OCI-LY1 (cell line): ENCODE results near the gene IRF2BP2.
"Not testable (repeated sequence)": the region's sequence is repeated elsewhere in the genome, so short reads cannot be mapped to it uniquely, and the experiment has no call there.

Experiments used
- H2AFZ ChIP-seq: fragments of 200-600 bp; sonication (generic), shearing (Covaris generic); 2 replicates; pipeline ENCODE4 v1.6.0; 2014; ENCODE audit warnings: antibody characterized with exemption, mild to moderate bottlenecking, low read length
- H3F3A ChIP-seq: fragments of 200-600 bp; sonication (generic), shearing (Covaris generic); 2 replicates; pipeline ENCODE4 v1.6.0; 2014; ENCODE audit warnings: mild to moderate bottlenecking, antibody characterized with exemption, low read length, moderate library complexity; ENCODE audit not compliant: insufficient read depth
- H3K27ac ChIP-seq: fragments of 200-600 bp; sonication (generic); 2 replicates; pipeline ENCODE4 v1.5.1; 2014; ENCODE audit warnings: low read length, mixed run types, mild to moderate bottlenecking, low read depth; ENCODE audit not compliant: poor library complexity, severe bottlenecking
- H3K27me3 ChIP-seq: fragments of 200-600 bp; sonication (generic); 2 replicates; pipeline ENCODE4 v1.6.0; 2014; ENCODE audit warnings: antibody characterized with exemption, mild to moderate bottlenecking, low read length, moderate library complexity; ENCODE audit not compliant: insufficient read depth
- H3K36me3 ChIP-seq: fragments of 200-600 bp; sonication (generic); 2 replicates; pipeline ENCODE4 v1.6.1; 2014; ENCODE audit warnings: mild to moderate bottlenecking, antibody characterized with exemption, low read length, moderate library complexity, mixed read lengths; ENCODE audit not compliant: insufficient read depth
- H3K4me1 ChIP-seq: fragments of 200-600 bp; sonication (generic); 2 replicates; pipeline ENCODE4 v1.5.1; 2014; ENCODE audit warnings: mild to moderate bottlenecking, low read length, moderate library complexity; ENCODE audit not compliant: insufficient read depth, severe bottlenecking
- H3K4me2 ChIP-seq: fragments of 200-600 bp; sonication (generic), shearing (Covaris generic); 2 replicates; pipeline ENCODE4 v1.6.1; 2014; ENCODE audit warnings: low read length
- H3K4me3 ChIP-seq: fragments of 200-600 bp; sonication (generic); 2 replicates; pipeline ENCODE4 v1.5.1; 2014; ENCODE audit warnings: low read length, low read depth, mild to moderate bottlenecking, mixed read lengths; ENCODE audit not compliant: poor library complexity, severe bottlenecking
- H3K79me2 ChIP-seq: fragments of 200-600 bp; shearing (Covaris generic); 2 replicates; pipeline ENCODE4 v1.6.1; 2016; ENCODE audit warnings: mixed run types, low read length, mixed read lengths; ENCODE audit not compliant: insufficient read depth
- H3K9ac ChIP-seq: fragments of 200-600 bp; sonication (generic), shearing (Covaris generic); 2 replicates; pipeline ENCODE4 v1.6.1; 2014; ENCODE audit warnings: mild to moderate bottlenecking, low read length, mixed read lengths
- H3K9me2 ChIP-seq: fragments of 200-600 bp; sonication (generic), shearing (Covaris generic); 2 replicates; pipeline ENCODE4 v1.6.1; 2014; ENCODE audit warnings: low read depth, mild to moderate bottlenecking, low read length, mixed read lengths
- H3K9me3 ChIP-seq: fragments of 200-600 bp; shearing (Covaris generic); 2 replicates; pipeline ENCODE4 v1.6.1; 2014; ENCODE audit warnings: low read length, mixed read lengths
- H4K20me1 ChIP-seq: fragments of 200-600 bp; sonication (generic), shearing (Covaris generic); 2 replicates; pipeline ENCODE4 v1.6.0; 2016; ENCODE audit warnings: mild to moderate bottlenecking, low read length; ENCODE audit not compliant: insufficient read depth
- EZH2 ChIP-seq: fragments of 200-600 bp; sonication (generic), shearing (Covaris generic); IDR thresholded peaks from 2 replicates; pipeline ENCODE4 v1.8.0; 2017; ENCODE audit warnings: borderline replicate concordance, mixed run types, mild to moderate bottlenecking, antibody characterized with exemption, low read length, moderate library complexity, mixed read lengths
- TF ChIP-seq, protein P1 (sequence below): fragments of 200-600 bp; sonication (generic), shearing (Covaris generic); IDR thresholded peaks from 2 replicates; pipeline ENCODE4 v1.5.1; 2017; ENCODE audit warnings: mild to moderate bottlenecking, antibody characterized with exemption, low read length, moderate library complexity, mixed read lengths

IRF2BP2 gene

GRCh38 chr1:234642428-234642827 is 32.5 kb upstream of the IRF2BP2 start:
- Histone ChIP-seq H3K9me3 (0 out of 2 replicates have a peak, but pooled peaks cover 5% of the 10 kb centered on the region), H3K9ac (no peak overlapping the region), H3K79me2 (no peaks in the 10 kb centered on the region), H2AFZ (no peak overlapping the region), H3K27ac (no peak overlapping the region), H3K4me1 (peaks cover 8% of the 10 kb centered on the region), H3K4me2 (no peak overlapping the region), H3K9me2 (no peaks in the 10 kb centered on the region), H3F3A (no peaks in the 10 kb centered on the region), H4K20me1 (no peaks in the 10 kb centered on the region), H3K27me3 (no peaks in the 10 kb centered on the region), H3K36me3 (no peaks in the 10 kb centered on the region), H3K4me3 (no peak overlapping the region)
- TF ChIP-seq, protein P1, sequence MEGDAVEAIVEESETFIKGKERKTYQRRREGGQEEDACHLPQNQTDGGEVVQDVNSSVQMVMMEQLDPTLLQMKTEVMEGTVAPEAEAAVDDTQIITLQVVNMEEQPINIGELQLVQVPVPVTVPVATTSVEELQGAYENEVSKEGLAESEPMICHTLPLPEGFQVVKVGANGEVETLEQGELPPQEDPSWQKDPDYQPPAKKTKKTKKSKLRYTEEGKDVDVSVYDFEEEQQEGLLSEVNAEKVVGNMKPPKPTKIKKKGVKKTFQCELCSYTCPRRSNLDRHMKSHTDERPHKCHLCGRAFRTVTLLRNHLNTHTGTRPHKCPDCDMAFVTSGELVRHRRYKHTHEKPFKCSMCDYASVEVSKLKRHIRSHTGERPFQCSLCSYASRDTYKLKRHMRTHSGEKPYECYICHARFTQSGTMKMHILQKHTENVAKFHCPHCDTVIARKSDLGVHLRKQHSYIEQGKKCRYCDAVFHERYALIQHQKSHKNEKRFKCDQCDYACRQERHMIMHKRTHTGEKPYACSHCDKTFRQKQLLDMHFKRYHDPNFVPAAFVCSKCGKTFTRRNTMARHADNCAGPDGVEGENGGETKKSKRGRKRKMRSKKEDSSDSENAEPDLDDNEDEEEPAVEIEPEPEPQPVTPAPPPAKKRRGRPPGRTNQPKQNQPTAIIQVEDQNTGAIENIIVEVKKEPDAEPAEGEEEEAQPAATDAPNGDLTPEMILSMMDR: no peak
- no peak for TF ChIP-seq EZH2

DNA sequence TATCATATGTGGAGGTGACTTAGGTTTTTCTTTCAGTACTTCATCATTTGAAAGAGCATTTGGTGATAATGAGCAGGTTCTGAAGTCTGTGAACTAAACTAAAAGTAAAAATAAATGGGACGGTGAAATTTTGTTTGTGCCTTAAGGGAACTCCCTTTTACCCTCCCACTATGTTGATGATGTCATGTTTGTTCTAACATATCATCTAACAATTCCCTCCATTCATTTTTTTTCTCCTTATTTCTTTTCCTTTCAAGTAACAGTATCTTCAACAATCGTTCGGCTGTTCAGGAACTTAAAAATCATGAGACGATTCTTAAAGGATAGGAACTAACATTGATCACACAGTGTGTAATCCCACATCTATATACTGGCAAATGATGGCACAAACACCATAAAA is 30.0 kb upstream of the IRF2BP2 start:
- H3K27ac ChIP-seq: no peak overlapping the region
- H3K9ac ChIP-seq: no peak overlapping the region
- no peaks in the 10 kb centered on the region for H3K9me2 ChIP-seq
- no peaks in the 10 kb centered on the region for H3K79me2 ChIP-seq
- H2AFZ ChIP-seq: no peak overlapping the region
- no peak overlapping the region for H3K4me3 ChIP-seq
- no peaks in the 10 kb centered on the region for H4K20me1 ChIP-seq
- H3K4me1 ChIP-seq: no peaks in the 10 kb centered on the region
- no peaks in the 10 kb centered on the region for H3F3A ChIP-seq
- H3K27me3 ChIP-seq: no peaks in the 10 kb centered on the region
- H3K4me2 ChIP-seq: no peak overlapping the region
- TF ChIP-seq, protein P1: no peak
- TF ChIP-seq EZH2: no peak
- H3K9me3 ChIP-seq: no peaks in the 10 kb centered on the region
- H3K36me3 ChIP-seq: no peaks in the 10 kb centered on the region

DNA sequence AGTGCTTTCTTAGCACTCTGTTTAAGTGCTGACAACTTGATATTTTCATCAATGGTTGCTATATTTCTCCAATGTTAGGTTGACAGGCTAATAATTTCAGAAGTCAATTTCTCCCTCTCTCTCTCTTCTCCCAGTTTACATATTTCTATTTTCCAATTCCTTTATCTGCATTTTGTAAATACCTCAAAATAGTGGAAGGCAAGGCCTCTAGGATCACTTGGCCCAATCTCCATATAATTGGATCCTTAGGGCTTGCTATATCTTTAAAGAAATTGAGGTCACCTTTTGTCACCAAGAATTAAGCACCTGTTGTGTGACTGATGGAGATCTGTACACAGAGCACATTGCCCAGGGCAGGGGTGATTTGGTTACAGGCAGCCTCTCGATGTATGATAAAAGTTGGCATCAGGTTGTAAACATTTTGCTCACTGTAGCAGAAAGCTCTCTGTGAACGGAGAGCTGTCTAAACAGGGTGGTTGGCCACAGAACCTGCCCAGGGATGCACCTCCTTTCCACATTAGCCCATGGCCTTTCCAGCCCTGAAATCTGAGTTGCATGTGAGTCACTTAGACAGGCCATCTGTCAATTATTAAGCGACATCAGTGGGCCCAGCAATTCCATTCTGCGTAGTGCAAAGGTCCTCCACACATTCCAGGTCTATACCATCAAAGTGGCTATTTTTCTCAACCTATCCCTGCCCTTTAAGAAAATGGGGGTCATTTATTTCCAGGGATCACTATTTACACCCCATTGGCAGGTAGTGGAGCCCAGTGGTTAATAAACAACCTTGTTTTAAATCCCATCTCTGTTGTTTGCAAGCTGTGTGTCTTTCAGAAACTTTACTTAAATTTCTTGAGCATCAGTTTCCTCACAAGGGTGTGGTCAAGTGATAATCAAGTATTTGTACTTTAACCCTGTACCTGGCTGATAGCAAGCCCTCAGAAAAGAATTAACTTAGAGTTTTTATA is 29.1 kb upstream of the IRF2BP2 start:
- H4K20me1 ChIP-seq: no peaks in the 10 kb centered on the region
- H3K9me2 ChIP-seq: no peaks in the 10 kb centered on the region
- H3K36me3 ChIP-seq: no peaks in the 10 kb centered on the region
- H2AFZ ChIP-seq: no peak overlapping the region
- no peak overlapping the region for H3K4me2 ChIP-seq
- no peaks in the 10 kb centered on the region for H3K79me2 ChIP-seq
- TF ChIP-seq, protein P1: no peak
- TF ChIP-seq EZH2: no peak
- H3F3A ChIP-seq: no peaks in the 10 kb centered on the region
- no peaks in the 10 kb centered on the region for H3K27me3 ChIP-seq
- no peak overlapping the region for H3K9ac ChIP-seq
- no peaks in the 10 kb centered on the region for H3K4me1 ChIP-seq
- H3K9me3 ChIP-seq: no peaks in the 10 kb centered on the region
- H3K4me3 ChIP-seq: no peak overlapping the region
- H3K27ac ChIP-seq: no peak overlapping the region

GRCh38 chr1:234634922-234635321 is 24.9 kb upstream of the IRF2BP2 start:
- H3K9me2 ChIP-seq, H3K79me2 ChIP-seq, H3K4me1 ChIP-seq: not testable (repeated sequence)

More at GRCh38 chr1:234634922-234635321, 24.9 kb upstream of the IRF2BP2 start:
- not testable (repeated sequence) for H3K9me3 ChIP-seq, H3K9ac ChIP-seq, H2AFZ ChIP-seq, H3K4me3 ChIP-seq, H3F3A ChIP-seq, H3K27ac ChIP-seq, H3K36me3 ChIP-seq, H3K4me2 ChIP-seq, H4K20me1 ChIP-seq, H3K27me3 ChIP-seq
